Mesenchymal stem cell (in vitro differentiated cells and primary cell): ENCODE results near the gene ZMIZ2.
"Not testable (repeated sequence)": the region's sequence is repeated elsewhere in the genome, so short reads cannot be mapped to it uniquely, and the experiment has no call there.

Source experiments
- DNase-seq: peaks from one replicate; pipeline ENCODE4 v3.0.0-alpha.2; 2013
- H2AFZ ChIP-seq: one replicate; pipeline ENCODE4 v1.6.1; 2013; ENCODE audit warnings: low read depth, mild to moderate bottlenecking, control low read depth, inconsistent platforms, low read length, moderate library complexity
- H2AK5ac ChIP-seq: 2 replicates; pipeline ENCODE4 v1.6.1; 2013; ENCODE audit warnings: low read length, moderate library complexity, mild to moderate bottlenecking, inconsistent platforms; ENCODE audit not compliant: severe bottlenecking
- H2BK120ac ChIP-seq: one replicate; pipeline ENCODE4 v1.6.1; 2013; ENCODE audit warnings: low read depth, mild to moderate bottlenecking, inconsistent platforms, low read length, moderate library complexity
- H2BK12ac ChIP-seq, 2 experiments: one replicate each; pipeline ENCODE4 v1.6.1; 2013; ENCODE audit warnings: inconsistent platforms in 2 of 2, low read length in 2 of 2, mild to moderate bottlenecking in 2 of 2, moderate library complexity in 2 of 2, control low read depth in 1 of 2
- H2BK15ac ChIP-seq: one replicate; pipeline ENCODE4 v1.6.1; 2013; ENCODE audit warnings: mild to moderate bottlenecking, low read depth, inconsistent platforms; ENCODE audit not compliant: poor library complexity, severe bottlenecking
- H2BK5ac ChIP-seq: 2 replicates; pipeline ENCODE4 v1.6.1; 2013; ENCODE audit warnings: low read depth, mild to moderate bottlenecking, low read length, control low read depth, inconsistent platforms; ENCODE audit not compliant: poor library complexity, severe bottlenecking
- H3K14ac ChIP-seq, 2 experiments: one replicate each; pipeline ENCODE4 v1.6.1; 2013; ENCODE audit warnings: inconsistent platforms in 2 of 2, low read length in 2 of 2, control low read depth in 1 of 2, mild to moderate bottlenecking in 1 of 2, moderate library complexity in 1 of 2
- H3K18ac ChIP-seq, 2 experiments: one replicate each; pipeline ENCODE4 v1.6.1; 2013; ENCODE audit warnings: inconsistent platforms in 2 of 2, low read length in 2 of 2, control low read depth in 1 of 2, low read depth in 1 of 2, mild to moderate bottlenecking in 1 of 2
- H3K23ac ChIP-seq, 2 experiments: one replicate each; pipeline ENCODE4 v1.6.1; 2013; ENCODE audit warnings: inconsistent platforms in 2 of 2, low read length in 2 of 2, mild to moderate bottlenecking in 2 of 2, moderate library complexity in 2 of 2, control low read depth in 1 of 2
- H3K27ac ChIP-seq: 2 replicates; pipeline ENCODE4 v1.5.1; 2013; ENCODE audit warnings: mild to moderate bottlenecking, moderate library complexity, low read length, control low read depth, inconsistent platforms; ENCODE audit not compliant: poor library complexity, severe bottlenecking
- H3K27me3 ChIP-seq, 2 experiments: 2 replicates each; pipeline versions ENCODE4 v1.6.1 to v1.7.0; 2013; ENCODE audit warnings: low read length in 2 of 2, mild to moderate bottlenecking in 2 of 2, moderate library complexity in 2 of 2, control low read depth in 1 of 2, inconsistent platforms in 1 of 2; ENCODE audit not compliant: control insufficient read depth in 1 of 2, insufficient read depth in 1 of 2
- H3K36me3 ChIP-seq, 2 experiments: 2 replicates each; pipeline versions ENCODE4 v1.6.1 to v1.7.0; 2013; ENCODE audit warnings: low read length in 2 of 2, control low read depth in 1 of 2, inconsistent platforms in 1 of 2, low read depth in 1 of 2, mild to moderate bottlenecking in 1 of 2; ENCODE audit not compliant: insufficient read depth in 2 of 2, control insufficient read depth in 1 of 2
- H3K4ac ChIP-seq, 2 experiments: one replicate each; pipeline ENCODE4 v1.6.1; 2013; ENCODE audit warnings: inconsistent platforms in 2 of 2, low read length in 2 of 2, mild to moderate bottlenecking in 2 of 2, moderate library complexity in 2 of 2, control low read depth in 1 of 2, low read depth in 1 of 2
- H3K4me1 ChIP-seq: 2 replicates; pipeline ENCODE4 v1.6.1; 2013; ENCODE audit warnings: low read depth, low read length, control low read depth; ENCODE audit not compliant: control insufficient read depth, insufficient read depth
- H3K4me2 ChIP-seq: 2 replicates; pipeline ENCODE4 v1.6.1; 2013; ENCODE audit warnings: low read length, mild to moderate bottlenecking, inconsistent platforms; ENCODE audit not compliant: poor library complexity, severe bottlenecking
- H3K4me3 ChIP-seq, 2 experiments: 2 replicates each; pipeline versions ENCODE4 v1.5.1 to v1.7.0; 2013; ENCODE audit warnings: low read length in 2 of 2, mild to moderate bottlenecking in 2 of 2, control low read depth in 1 of 2, low read depth in 1 of 2; ENCODE audit not compliant: insufficient read depth in 1 of 2
- H3K79me1 ChIP-seq: replicated peaks from 2 replicates; pipeline ENCODE4 v1.6.1; 2013; ENCODE audit warnings: mild to moderate bottlenecking, control low read depth, low read length, inconsistent platforms; ENCODE audit not compliant: poor library complexity, severe bottlenecking
- H3K9ac ChIP-seq: 2 replicates; pipeline ENCODE4 v1.7.0; 2013; ENCODE audit warnings: mild to moderate bottlenecking, low read length, moderate library complexity
- H3K9me3 ChIP-seq: 2 replicates; pipeline ENCODE4 v1.7.0; 2013; ENCODE audit warnings: mild to moderate bottlenecking, low read length; ENCODE audit not compliant: control insufficient read depth
- H4K8ac ChIP-seq: one replicate; pipeline ENCODE4 v1.6.1; 2013; ENCODE audit warnings: inconsistent platforms, mild to moderate bottlenecking, low read length, moderate library complexity
- H4K91ac ChIP-seq: one replicate; pipeline ENCODE4 v1.6.1; 2013; ENCODE audit warnings: mild to moderate bottlenecking, low read length, inconsistent platforms
- WGBS: methylation state at CpG from one replicate; pipeline ENCODE4 v1.1.7; 2013; ENCODE audit warnings: mixed read lengths; 5-methylcytosine and 5-hydroxymethylcytosine counted together

The ZMIZ2 gene

DNA sequence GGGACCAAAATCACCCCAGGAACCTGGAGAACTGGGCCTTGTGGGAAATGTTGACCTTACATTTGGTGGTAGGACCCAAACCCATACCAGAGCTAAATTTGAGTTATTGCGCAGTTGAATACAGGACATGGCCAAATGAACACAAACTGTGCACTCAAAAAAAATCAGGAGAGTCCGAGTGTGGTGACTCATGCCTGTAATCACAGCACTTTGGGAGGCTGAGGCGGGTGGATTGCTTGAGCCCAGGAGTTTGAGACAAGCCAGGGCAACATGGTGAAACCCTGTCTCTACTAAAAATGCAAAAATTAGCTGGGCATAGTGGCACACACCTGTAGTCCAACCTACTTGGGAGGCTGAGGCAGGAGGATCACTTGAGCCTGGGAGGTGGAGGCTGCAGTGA is 36.6 kb downstream of the ZMIZ2 start:
- not testable (repeated sequence) for H3K4me3 ChIP-seq, H3K36me3 ChIP-seq, H3K27ac ChIP-seq, H2BK12ac ChIP-seq, H2AFZ ChIP-seq, H4K8ac ChIP-seq, H2BK120ac ChIP-seq, H3K9ac ChIP-seq, H3K18ac ChIP-seq, H2BK5ac ChIP-seq, H2AK5ac ChIP-seq, H4K91ac ChIP-seq, H3K23ac ChIP-seq, H2BK15ac ChIP-seq, H3K14ac ChIP-seq, H3K9me3 ChIP-seq, H3K4ac ChIP-seq, H3K4me2 ChIP-seq, H3K27me3 ChIP-seq, H3K4me1 ChIP-seq, DNase-seq, H3K79me1 ChIP-seq
- WGBS, result 64% methylated on average over 3 of the region's 3 CpGs

DNA sequence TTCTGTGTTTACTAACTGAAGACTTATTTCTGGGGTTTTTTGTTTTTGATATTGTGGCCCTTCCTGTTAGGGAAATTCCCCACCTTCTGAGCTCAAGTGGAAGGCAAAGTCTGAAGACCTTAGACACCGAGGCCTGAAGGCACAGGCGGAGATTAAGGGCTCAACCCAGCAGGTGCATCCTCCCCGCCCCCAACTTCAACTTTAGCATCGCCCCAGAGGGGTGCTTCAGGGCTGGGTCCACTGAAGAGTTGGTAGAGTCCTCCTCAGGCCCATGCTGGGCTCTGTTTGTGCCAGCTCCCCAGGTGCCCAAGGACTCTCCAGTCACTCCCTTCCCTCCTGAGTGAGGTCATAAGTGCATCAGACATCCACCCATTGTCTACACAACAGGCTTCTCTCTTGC is 38.4 kb downstream of the ZMIZ2 start:
- H3K4ac ChIP-seq, result no peak overlapping the region
- H3K79me1 ChIP-seq, result no peaks in the 10 kb centered on the region
- H3K9ac ChIP-seq, result no peak overlapping the region
- H2BK5ac ChIP-seq, result no peak overlapping the region
- H3K18ac ChIP-seq, result no peak overlapping the region
- no peak overlapping the region for H4K91ac ChIP-seq
- WGBS, result 94% methylated on average over 4 of the region's 4 CpGs
- no peak overlapping the region for H2AK5ac ChIP-seq
- no peaks in the 10 kb centered on the region for H3K27me3 ChIP-seq
- no peaks in the 10 kb centered on the region for H3K36me3 ChIP-seq
- H3K23ac ChIP-seq, result no peak overlapping the region
- H4K8ac ChIP-seq, result no peak overlapping the region
- no peak for DNase-seq
- peaks cover 2% of the 10 kb centered on the region for H3K4me1 ChIP-seq
- peaks cover 8% of the 10 kb centered on the region for H3K9me3 ChIP-seq
- H2BK15ac ChIP-seq, result no peak overlapping the region
- H2AFZ ChIP-seq, result no peak overlapping the region
- no peak overlapping the region for H3K4me3 ChIP-seq
- H2BK12ac ChIP-seq, result no peak overlapping the region
- H3K14ac ChIP-seq, result no peak overlapping the region
- H3K27ac ChIP-seq, result no peak overlapping the region
- no peak overlapping the region for H2BK120ac ChIP-seq
- H3K4me2 ChIP-seq, result no peak overlapping the region

GRCh38 chr7:44787762-44788161 is 39.1 kb downstream of the ZMIZ2 start:
- H3K79me1 ChIP-seq, result no peaks in the 10 kb centered on the region
- H2AK5ac ChIP-seq, result no peak overlapping the region
- no peak overlapping the region for H3K4me2 ChIP-seq
- H4K8ac ChIP-seq, result no peak overlapping the region
- no peak overlapping the region for H3K14ac ChIP-seq
- peaks cover 8% of the 10 kb centered on the region for H3K9me3 ChIP-seq
- H3K4me1 ChIP-seq, result peaks cover 2% of the 10 kb centered on the region
- no peaks in the 10 kb centered on the region for H3K27me3 ChIP-seq
- no peak overlapping the region for H2AFZ ChIP-seq
- no peak overlapping the region for H4K91ac ChIP-seq
- H2BK120ac ChIP-seq, result no peak overlapping the region
- H3K4me3 ChIP-seq, result no peak overlapping the region
- no peaks in the 10 kb centered on the region for H3K36me3 ChIP-seq
- H3K27ac ChIP-seq, result no peak overlapping the region
- H2BK15ac ChIP-seq, result no peak overlapping the region
- H2BK5ac ChIP-seq, result no peak overlapping the region
- H3K18ac ChIP-seq, result no peak overlapping the region
- 90% methylated on average over 3 of the region's 3 CpGs for WGBS
- H3K9ac ChIP-seq, result no peak overlapping the region
- DNase-seq, result no peak
- no peak overlapping the region for H3K23ac ChIP-seq
- H2BK12ac ChIP-seq, result no peak overlapping the region
- H3K4ac ChIP-seq, result no peak overlapping the region

- Histone ChIP-seq H2AFZ (no peak overlapping the region), H3K23ac (no peak overlapping the region), H4K8ac (no peak overlapping the region), H3K27me3 (no peaks in the 10 kb centered on the region), H3K9ac (no peak overlapping the region), H3K4me3 (no peak overlapping the region), H2AK5ac (no peak overlapping the region), H3K79me1 (no peaks in the 10 kb centered on the region), H2BK15ac (no peak overlapping the region), H3K27ac (no peak overlapping the region), H3K18ac (no peak overlapping the region), H3K4ac (no peak overlapping the region), H3K9me3 (no peaks in the 10 kb centered on the region), H3K4me2 (no peak overlapping the region), H2BK5ac (no peak overlapping the region), H3K36me3 (no peaks in the 10 kb centered on the region), H2BK120ac (no peak overlapping the region), H2BK12ac (no peak overlapping the region), H4K91ac (no peak overlapping the region), H3K4me1 (peaks cover 2% of the 10 kb centered on the region), H3K14ac (no peak overlapping the region)
- DNase-seq, result no peak
- WGBS, result 84% methylated on average over 2 of the region's 5 CpGs
Measured at GRCh38 chr7:44789990-44790389, 41.3 kb downstream of the ZMIZ2 start.
